NCI-H2196 treated with DMSO at 0.1 percent for 48 hours (cell line): Measurements from ENCODE around the gene CMTR1.

Source experiments
- DNase-seq: peaks from one replicate; lab custom pipeline; 2025; ENCODE audit not compliant: unreplicated experiment; lab: John Stamatoyannopoulos, UW

Gene CMTR1

DNA sequence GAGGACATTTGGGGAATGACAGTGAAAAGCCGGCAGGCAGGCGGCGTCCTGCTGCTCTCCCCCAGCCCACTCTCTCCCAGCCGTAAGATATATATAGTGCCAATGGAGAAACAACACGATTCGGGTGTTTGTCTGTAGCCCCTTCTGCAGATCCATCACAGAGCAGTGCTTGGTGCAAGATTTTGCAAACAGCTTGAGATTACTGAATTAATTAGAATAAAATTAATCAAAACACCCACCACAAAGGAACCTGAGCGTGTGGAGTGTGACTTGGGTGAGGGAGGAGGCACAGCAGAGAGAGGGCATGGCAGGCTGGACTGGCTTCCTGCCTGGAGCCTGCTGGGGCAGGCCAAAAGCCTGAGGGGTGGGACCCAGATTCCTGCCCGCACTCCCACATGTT lies 95.5 kb downstream of the CMTR1 start:
- DNase-seq: no peak

GRCh38 chr6:37530297-37530696 lies 97.3 kb downstream of the CMTR1 start:
- DNase-seq: no peak

DNA sequence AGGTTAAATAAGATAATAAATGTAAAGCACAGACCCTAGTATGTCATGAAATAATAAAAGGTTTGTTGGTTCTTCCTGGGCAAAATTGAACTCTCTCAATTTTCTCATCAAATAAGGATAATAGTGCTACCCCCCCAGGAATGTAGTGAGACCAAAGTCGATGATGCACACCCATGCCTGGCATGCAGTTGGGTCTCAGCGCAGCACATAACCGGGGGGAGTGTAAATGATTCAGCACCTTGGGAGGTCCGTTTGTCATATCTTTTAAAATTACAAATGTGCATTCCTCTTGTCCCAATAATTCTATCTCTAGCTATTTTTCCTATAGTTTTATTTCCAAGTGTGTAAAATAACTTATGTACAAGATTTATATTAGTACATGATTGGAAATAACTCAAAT lies 98.0 kb downstream of the CMTR1 start:
- no peak for DNase-seq
